Thyroid gland (tissue), 4 donors: ENCODE measurements around the gene KRTAP5-1. TPM values are rescaled to one million over a fixed set of nuclear protein-coding genes. Genes with fewer than 3 reads are reported as not detected.

Experiments used
- DNase-seq, 2 donors: peaks; one replicate each; pipeline ENCODE4 v3.0.0-alpha.2; 2019
- H3K27ac ChIP-seq, 3 donors: fragments of 200-600 bp; sonication (generic); 1 replicate in 2 of 3; 2 replicates in 1 of 3; pipeline ENCODE4 v1.5.1; 2016 to 2019; ENCODE audit warnings: mild to moderate bottlenecking in 1 of 3, moderate library complexity in 1 of 3
- H3K27me3 ChIP-seq: fragments of 200-600 bp; sonication (generic); one replicate; pipeline ENCODE4 v1.5.1; 2019
- H3K36me3 ChIP-seq, 2 donors: fragments of 200-600 bp; sonication (generic); one replicate each; pipeline ENCODE4 v1.5.1; 2016 to 2019
- H3K4me1 ChIP-seq, 2 donors: fragments of 200-600 bp; sonication (generic); one replicate each; pipeline ENCODE4 v1.5.1; 2017 to 2019
- H3K4me3 ChIP-seq, 3 donors: fragments of 200-600 bp; sonication (generic); replicated peaks in 1 of 3; 1 replicate in 2 of 3; 2 replicates in 1 of 3; pipeline ENCODE4 v1.5.1; 2016; ENCODE audit warnings: mild to moderate bottlenecking in 1 of 3
- H3K9me3 ChIP-seq: fragments of 200-600 bp; sonication (generic); one replicate; pipeline ENCODE4 v1.5.1; 2017
- POLR2A ChIP-seq, 2 donors: fragments of 450-650 bp; IDR thresholded peaks; one replicate each; pipeline ENCODE4 v1.6.1; 2017; ENCODE audit warnings: antibody characterized with exemption in 2 of 2, mild to moderate bottlenecking in 2 of 2, moderate library complexity in 1 of 2
- WGBS, 2 donors: methylation state at CpG; one replicate each; pipeline ENCODE4 v1.1.5; 2017; 5-methylcytosine and 5-hydroxymethylcytosine counted together
- intact Hi-C: fragments of 100-400 bp; cut with DNase I; formaldehyde crosslinking; loops from one replicate; pipeline ENCODE4 v1.15.1; 2023
- total RNA-seq, 4 donors: library from RNA; depleted of rRNA; stranded (reverse); fragments of >200 nt; gene quantifications; one replicate each; pipeline ENCODE4 v1.2.3, GENCODE V29; 2016
- TF ChIP-seq, protein P1 (sequence below), 6 experiments: fragments of 200-600 bp in 3 of 6; fragments of 450-650 bp in 3 of 6; sonication (generic) in 3 of 6; IDR thresholded peaks; one replicate each; pipeline ENCODE4 v1.5.1; 2016 to 2019; ENCODE audit warnings: antibody characterized with exemption in 6 of 6, mild to moderate bottlenecking in 2 of 6, inconsistent platforms in 1 of 6, moderate library complexity in 1 of 6

The KRTAP5-1 gene
- total RNA-seq, 4 donors from 2014 or later = not detected

DNA sequence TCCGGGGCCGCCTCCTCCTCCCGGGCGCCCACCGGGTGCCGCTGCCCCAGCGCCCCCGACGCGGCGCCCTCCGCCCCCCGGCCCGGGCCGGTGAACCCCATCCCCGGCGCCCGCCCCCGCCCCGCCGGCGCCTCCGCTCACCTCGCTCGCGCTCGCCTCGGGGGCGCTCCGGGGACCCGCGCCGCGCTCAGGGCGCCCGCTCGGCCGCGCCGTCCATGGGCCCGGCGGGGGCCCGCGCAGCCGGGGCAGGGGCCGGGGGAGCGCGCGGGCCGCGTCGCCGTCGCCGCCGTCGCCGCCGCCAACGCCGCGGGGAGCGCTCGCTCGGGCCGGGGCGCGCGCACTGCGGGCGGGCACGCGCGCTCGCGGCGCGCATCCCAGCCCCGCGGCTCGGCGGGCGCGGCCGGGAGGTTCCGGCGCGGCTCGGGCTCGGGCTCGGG is 13.3 kb downstream of the KRTAP5-1 start:
- H3K9me3 ChIP-seq = no peaks in the 10 kb centered on the region
- no CpG with 5 or more reads among the region's 91 CpGs for WGBS, 2 donors
- intact Hi-C loops = loop anchor here (5.0 kb wide), 1 partner anchor 369 kb away; no protein-coding TSS in a partner anchor
- no peak for TF ChIP-seq POLR2A (IDR thresholded peaks at IDR 0.05)
- TF ChIP-seq, protein P1, sequence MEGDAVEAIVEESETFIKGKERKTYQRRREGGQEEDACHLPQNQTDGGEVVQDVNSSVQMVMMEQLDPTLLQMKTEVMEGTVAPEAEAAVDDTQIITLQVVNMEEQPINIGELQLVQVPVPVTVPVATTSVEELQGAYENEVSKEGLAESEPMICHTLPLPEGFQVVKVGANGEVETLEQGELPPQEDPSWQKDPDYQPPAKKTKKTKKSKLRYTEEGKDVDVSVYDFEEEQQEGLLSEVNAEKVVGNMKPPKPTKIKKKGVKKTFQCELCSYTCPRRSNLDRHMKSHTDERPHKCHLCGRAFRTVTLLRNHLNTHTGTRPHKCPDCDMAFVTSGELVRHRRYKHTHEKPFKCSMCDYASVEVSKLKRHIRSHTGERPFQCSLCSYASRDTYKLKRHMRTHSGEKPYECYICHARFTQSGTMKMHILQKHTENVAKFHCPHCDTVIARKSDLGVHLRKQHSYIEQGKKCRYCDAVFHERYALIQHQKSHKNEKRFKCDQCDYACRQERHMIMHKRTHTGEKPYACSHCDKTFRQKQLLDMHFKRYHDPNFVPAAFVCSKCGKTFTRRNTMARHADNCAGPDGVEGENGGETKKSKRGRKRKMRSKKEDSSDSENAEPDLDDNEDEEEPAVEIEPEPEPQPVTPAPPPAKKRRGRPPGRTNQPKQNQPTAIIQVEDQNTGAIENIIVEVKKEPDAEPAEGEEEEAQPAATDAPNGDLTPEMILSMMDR (IDR thresholded peaks at IDR 0.05) = no peak
- DNase-seq = no peak
- H3K4me3 ChIP-seq = peak overlapping the region in 1 of 3 donors; percentile 51
- H3K4me1 ChIP-seq = peaks cover 15 to 33% of the 10 kb centered on the region in 2 donors
- H3K27me3 ChIP-seq = no peaks in the 10 kb centered on the region
- no peak overlapping the region for H3K27ac ChIP-seq
- H3K36me3 ChIP-seq = no peaks in the 10 kb centered on the region

DNA sequence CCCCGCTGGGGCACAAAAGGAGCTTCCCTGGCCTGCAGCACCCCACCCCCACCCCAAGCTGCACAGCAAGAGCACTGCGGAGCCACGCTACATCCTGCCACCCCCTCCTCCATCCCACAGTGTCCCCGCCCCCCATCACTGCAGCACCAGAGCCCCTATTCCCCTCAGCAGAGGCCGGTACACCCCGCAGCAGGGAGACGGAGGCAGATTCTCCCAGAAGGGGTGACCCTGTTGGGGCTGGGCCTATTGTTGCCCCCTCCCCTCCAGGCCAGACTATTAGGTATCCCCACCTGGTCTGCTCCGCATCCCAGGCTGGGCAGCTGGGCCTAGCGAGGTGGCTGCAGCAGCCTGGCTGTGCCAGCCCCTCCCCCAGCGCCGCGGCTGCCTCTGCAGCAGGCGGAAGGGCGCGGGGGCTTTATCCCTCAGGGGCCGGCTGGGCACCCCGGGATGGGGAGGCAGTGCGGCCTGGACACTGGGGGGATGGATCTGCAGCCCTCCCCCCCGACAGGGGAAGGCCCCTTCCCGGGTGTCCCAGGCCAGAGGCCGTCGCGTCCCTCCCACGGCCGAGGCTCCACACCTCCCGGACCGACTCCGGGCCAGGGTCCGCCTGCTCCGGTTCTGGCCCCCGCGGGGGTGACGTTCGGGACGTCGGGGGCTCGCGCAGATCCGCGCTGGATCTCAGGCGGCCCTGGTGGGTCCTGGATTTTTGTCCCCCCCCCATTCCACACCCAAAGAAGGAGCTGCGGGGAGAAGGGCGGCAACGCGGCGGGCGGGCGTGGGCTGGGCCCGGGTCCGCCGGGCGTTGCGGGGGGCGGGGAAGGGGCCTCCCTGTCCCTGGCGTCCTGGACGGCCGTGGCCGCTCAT is 14.0 kb downstream of the KRTAP5-1 start:
- intact Hi-C loops = loop anchor here (5.0 kb wide), 1 partner anchor 369 kb away; no protein-coding TSS in a partner anchor
- H3K9me3 ChIP-seq = no peaks in the 10 kb centered on the region
- peak overlapping the region in 2 of 3 donors; percentile 28 to 67 for H3K27ac ChIP-seq
- H3K27me3 ChIP-seq = no peaks in the 10 kb centered on the region
- peaks cover 15 to 33% of the 10 kb centered on the region in 2 donors for H3K4me1 ChIP-seq
- peak overlapping the region in 1 of 3 donors; percentile 51 for H3K4me3 ChIP-seq
- no peak for TF ChIP-seq POLR2A (IDR thresholded peaks at IDR 0.05)
- TF ChIP-seq, protein P1 (IDR thresholded peaks at IDR 0.05) = no peak
- WGBS, 2 donors = 38 to 40% methylated on average over 4 to 8 of the region's 58 CpGs
- DNase-seq = peak in 1 of 2 donors; percentile 25
- H3K36me3 ChIP-seq = no peaks in the 10 kb centered on the region

DNA sequence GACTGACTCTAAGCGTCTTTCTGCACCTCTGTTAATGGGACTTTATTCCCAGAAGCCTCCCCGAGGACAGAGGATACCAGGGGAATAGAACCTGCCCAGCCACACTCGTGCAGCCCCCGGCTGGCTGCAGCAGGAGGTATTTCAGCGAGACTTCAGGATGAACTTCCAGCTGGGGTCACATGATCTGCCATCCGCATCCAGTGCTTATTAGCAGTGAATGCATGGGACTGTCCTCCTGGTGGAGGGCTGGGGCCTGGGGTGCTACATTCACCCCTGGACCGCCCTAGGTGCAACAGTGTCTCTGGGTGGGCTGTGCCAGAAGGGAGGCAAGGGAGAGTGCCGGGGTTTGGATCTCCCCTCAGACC is 14.6 kb downstream of the KRTAP5-1 start:
- TF ChIP-seq, protein P1 (IDR thresholded peaks at IDR 0.05) = no peak
- no peak for TF ChIP-seq POLR2A (IDR thresholded peaks at IDR 0.05)
- Histone ChIP-seq H3K27me3 (no peaks in the 10 kb centered on the region), H3K36me3 (no peaks in the 10 kb centered on the region), H3K27ac (no peak overlapping the region), H3K4me1 (peaks cover 15 to 33% of the 10 kb centered on the region in 2 donors), H3K9me3 (no peaks in the 10 kb centered on the region), H3K4me3 (no peak overlapping the region)
- no peak for DNase-seq
- WGBS, 2 donors = 88 to 89% methylated on average over 5 to 6 of the region's 8 CpGs
- intact Hi-C loops = loop anchor here (5.0 kb wide), 1 partner anchor 368 kb away; no protein-coding TSS in a partner anchor

DNA sequence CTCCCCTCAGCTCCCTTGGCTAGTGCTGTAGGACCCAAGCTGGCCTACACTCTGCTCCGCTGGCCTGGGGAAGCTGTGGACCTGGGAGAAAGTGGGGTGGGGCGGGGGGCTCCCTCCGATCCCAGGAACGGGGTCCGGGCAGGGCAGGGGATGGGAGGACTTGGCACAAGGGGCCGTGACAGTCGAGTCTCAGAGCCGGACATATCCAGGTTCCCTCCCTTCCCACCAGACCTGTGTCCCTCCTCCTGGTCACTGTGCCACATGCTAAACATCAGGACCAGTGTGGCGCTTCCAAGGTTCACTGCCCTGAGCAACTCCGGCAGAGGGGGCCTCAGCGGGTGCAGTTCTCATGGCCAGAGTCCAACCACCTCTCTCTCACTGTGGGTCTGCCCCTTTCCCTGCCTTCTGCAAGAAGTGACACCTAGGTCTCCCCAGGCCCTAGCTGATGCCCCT is 15.1 kb downstream of the KRTAP5-1 start:
- WGBS, 2 donors = 52 to 83% methylated on average over 9 to 11 of the region's 11 CpGs
- H3K36me3 ChIP-seq = no peaks in the 10 kb centered on the region
- no peak for TF ChIP-seq POLR2A (IDR thresholded peaks at IDR 0.05)
- no peak overlapping the region for H3K27ac ChIP-seq
- DNase-seq = no peak
- H3K9me3 ChIP-seq = no peaks in the 10 kb centered on the region
- no peak overlapping the region for H3K4me3 ChIP-seq
- H3K27me3 ChIP-seq = no peaks in the 10 kb centered on the region
- intact Hi-C loops = loop anchor here (5.0 kb wide), 1 partner anchor 368 kb away; no protein-coding TSS in a partner anchor
- peaks cover 15 to 33% of the 10 kb centered on the region in 2 donors for H3K4me1 ChIP-seq

DNA sequence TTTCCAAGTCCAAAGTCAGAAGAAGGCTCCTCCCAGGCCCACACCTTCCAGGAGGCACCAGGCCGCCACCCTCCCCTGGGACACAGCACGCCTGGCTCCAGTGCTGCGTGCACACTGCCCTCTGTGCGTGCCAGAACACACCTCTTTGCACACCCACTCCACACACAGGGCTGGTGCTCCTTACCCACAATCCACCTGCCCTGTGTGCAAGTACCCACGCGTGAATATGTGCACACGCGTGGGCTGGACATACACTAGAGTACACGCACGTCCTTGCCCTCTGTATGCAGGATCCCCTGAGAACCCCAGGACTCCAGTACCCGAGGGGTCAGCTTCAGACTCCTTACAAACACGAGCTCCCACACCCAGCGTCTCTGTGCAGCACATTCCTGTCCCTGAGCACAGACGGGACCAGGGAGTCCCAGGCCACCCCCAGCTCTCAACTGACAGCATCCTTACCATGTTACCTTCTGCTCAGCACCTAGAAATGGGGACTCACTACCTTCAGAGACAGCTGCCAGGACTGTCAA is 15.8 kb downstream of the KRTAP5-1 start:
- Histone ChIP-seq H3K9me3 (no peaks in the 10 kb centered on the region), H3K36me3 (no peaks in the 10 kb centered on the region), H3K4me1 (peaks cover 15 to 31% of the 10 kb centered on the region in 2 donors), H3K27ac (no peak overlapping the region), H3K4me3 (no peak overlapping the region), H3K27me3 (no peaks in the 10 kb centered on the region)
- TF ChIP-seq, protein P1 (IDR thresholded peaks at IDR 0.05) = no peak
- TF ChIP-seq POLR2A (IDR thresholded peaks at IDR 0.05) = no peak
- intact Hi-C loops = no loop called here
- DNase-seq = no peak
- 87 to 88% methylated on average over 10 to 14 of the region's 14 CpGs for WGBS, 2 donors
